Occipital lobe (tissue), 2 donors: ENCODE results near the gene FAT2. TPM values are rescaled to one million over a fixed set of nuclear protein-coding genes. Genes with fewer than 3 reads are reported as not detected.
"Not testable (repeated sequence)": the region's sequence is repeated elsewhere in the genome, so short reads cannot be mapped to it uniquely, and the experiment has no call there.

Experiments
- DNase-seq: peaks from one replicate; lab custom pipeline; 2025; lab: John Stamatoyannopoulos, UW
- total RNA-seq: library from RNA; depleted of rRNA; stranded (reverse); fragments of >200 nt; gene quantifications from one replicate; pipeline ENCODE4 v1.2.3, GENCODE V29; 2014

The FAT2 gene
- total RNA-seq, 1 donor from 2014 or later = 0.31 TPM

- DNase-seq = no peak
These were observed 6.8 kb downstream of the FAT2 start for GRCh38 chr5:151584057-151584937.

- DNase-seq = no peak
These were observed 9.1 kb downstream of the FAT2 start for GRCh38 chr5:151581812-151582583.

GRCh38 chr5:151581347-151581746 is 9.8 kb downstream of the FAT2 start:
- no peak for DNase-seq

- DNase-seq = no peak
These were observed 10.3 kb downstream of the FAT2 start for GRCh38 chr5:151580858-151581257.

- no peak for DNase-seq
These were observed 10.9 kb downstream of the FAT2 start for GRCh38 chr5:151580239-151580638.

GRCh38 chr5:151579146-151579545 is 12.0 kb downstream of the FAT2 start:
- DNase-seq = not testable (repeated sequence)

GRCh38 chr5:151578326-151579025 is 12.7 kb downstream of the FAT2 start:
- no peak for DNase-seq

GRCh38 chr5:151577566-151577965 is 13.6 kb downstream of the FAT2 start:
- no peak for DNase-seq

GRCh38 chr5:151574444-151574996 is 16.6 kb downstream of the FAT2 start:
- DNase-seq = no peak

- DNase-seq = no peak
These were observed 18.3 kb downstream of the FAT2 start for GRCh38 chr5:151572657-151573368.

- no peak for DNase-seq
These were observed 19.6 kb downstream of the FAT2 start for GRCh38 chr5:151571270-151572173.

GRCh38 chr5:151570512-151571269 is 20.4 kb downstream of the FAT2 start:
- no peak for DNase-seq

- DNase-seq = no peak
These were observed 21.1 kb downstream of the FAT2 start for GRCh38 chr5:151570058-151570457.

- no peak for DNase-seq
These were observed 21.7 kb downstream of the FAT2 start for GRCh38 chr5:151569132-151570046.

- no peak for DNase-seq
These were observed 23.1 kb downstream of the FAT2 start for GRCh38 chr5:151568036-151568435.

GRCh38 chr5:151565971-151566370 is 25.2 kb downstream of the FAT2 start:
- no peak for DNase-seq

GRCh38 chr5:151562019-151562707 is 29.0 kb downstream of the FAT2 start:
- DNase-seq = no peak
